Hepatocyte (in vitro differentiated cells): ENCODE measurements around the gene HELB. TPM values are rescaled to one million over a fixed set of nuclear protein-coding genes. Genes with fewer than 3 reads are reported as not detected.

ENCODE experiments used
- DNase-seq: peaks from one replicate; pipeline ENCODE4 v3.0.0-alpha.2; 2016; ENCODE audit warnings: low spot score
- H2AFZ ChIP-seq: fragments of 200-600 bp; sonication (generic); 2 replicates; pipeline ENCODE4 v1.6.0; 2016; ENCODE audit warnings: antibody characterized with exemption, mild to moderate bottlenecking
- H3K27ac ChIP-seq: fragments of 200-600 bp; sonication (generic); 2 replicates; pipeline ENCODE4 v1.5.1; 2016; ENCODE audit warnings: mild to moderate bottlenecking
- H3K27me3 ChIP-seq: fragments of 200-600 bp; sonication (generic); 2 replicates; pipeline ENCODE4 v1.6.1; 2016
- H3K36me3 ChIP-seq: fragments of 200-600 bp; sonication (generic); replicated peaks from 2 replicates; pipeline ENCODE4 v1.5.1; 2016; ENCODE audit warnings: low read depth; ENCODE audit not compliant: insufficient read depth
- H3K4me1 ChIP-seq: fragments of 200-600 bp; sonication (generic); 2 replicates; pipeline ENCODE4 v1.5.1; 2016; ENCODE audit warnings: mild to moderate bottlenecking, moderate library complexity; ENCODE audit not compliant: insufficient read depth
- H3K4me2 ChIP-seq: fragments of 200-600 bp; sonication (generic); 2 replicates; pipeline ENCODE4 v1.6.0; 2016
- H3K4me3 ChIP-seq: fragments of 200-600 bp; sonication (generic); 2 replicates; pipeline ENCODE4 v1.5.1; 2016; ENCODE audit warnings: mild to moderate bottlenecking
- H3K79me2 ChIP-seq: fragments of 200-600 bp; sonication (generic); 2 replicates; pipeline ENCODE4 v1.6.0; 2017; ENCODE audit warnings: mild to moderate bottlenecking
- H3K9me2 ChIP-seq: fragments of 200-600 bp; sonication (generic); replicated peaks from 2 replicates; pipeline ENCODE4 v1.6.0; 2017; ENCODE audit warnings: mild to moderate bottlenecking; ENCODE audit not compliant: insufficient read depth
- H3K9me3 ChIP-seq: fragments of 200-600 bp; sonication (generic); 2 replicates; pipeline ENCODE4 v1.5.1; 2016; ENCODE audit warnings: low read depth, mild to moderate bottlenecking
- H4K20me1 ChIP-seq: fragments of 200-600 bp; sonication (generic); 2 replicates; pipeline ENCODE4 v1.6.0; 2016; ENCODE audit warnings: mild to moderate bottlenecking; ENCODE audit not compliant: insufficient read depth, poor library complexity, severe bottlenecking
- CTCF ChIP-seq: fragments of 200-600 bp; sonication (generic); IDR thresholded peaks from 2 replicates; pipeline ENCODE4 v1.5.1; 2016; ENCODE audit warnings: antibody characterized with exemption, mild to moderate bottlenecking; ENCODE audit not compliant: poor library complexity
- EZH2 ChIP-seq: fragments of 200-600 bp; sonication (generic); IDR thresholded peaks from 2 replicates; pipeline ENCODE4 v1.6.1; 2016; ENCODE audit warnings: antibody characterized with exemption, mild to moderate bottlenecking, borderline replicate concordance
- EZH2phosphoT487 ChIP-seq: fragments of 200-600 bp; sonication (generic); IDR thresholded peaks from one replicate; pipeline ENCODE4 v1.6.1; 2018; ENCODE audit warnings: antibody characterized with exemption, mild to moderate bottlenecking, low read depth, moderate library complexity; ENCODE audit not compliant: unreplicated experiment, severe bottlenecking
- WGBS: methylation state at CpG from one replicate; pipeline ENCODE4 v1.1.6; 2016; ENCODE audit warnings: low lambda C conversion rate; ENCODE audit errors: missing lambda C conversion rate; 5-methylcytosine and 5-hydroxymethylcytosine counted together
- polyA plus RNA-seq: library from polyadenylated mRNA; unstranded; fragments of >200 nt; fragmentation: Nextera tagmentation; extraction: Ambion mirVana; gene quantifications from 2 replicates; pipeline ENCODE4 v1.2.1, GENCODE V29; 2016
- total RNA-seq: library from RNA; depleted of rRNA; stranded (reverse); fragments of >200 nt; gene quantifications from 2 replicates; pipeline ENCODE4 v1.2.3, GENCODE V29; 2014

The HELB gene
- total and polyA plus RNA-seq, 2 experiments from 2014 or later: 1.5 to 4.6 TPM

GRCh38 chr12:66323017-66323416 is 20.7 kb downstream of the HELB start:
- H3K36me3 ChIP-seq: no peaks in the 10 kb centered on the region
- DNase-seq: no peak
- H3K79me2 ChIP-seq: no peaks in the 10 kb centered on the region
- H3K4me2 ChIP-seq: no peak overlapping the region
- H3K27ac ChIP-seq: no peak overlapping the region
- H3K9me3 ChIP-seq: no peaks in the 10 kb centered on the region
- H3K9me2 ChIP-seq: no peaks in the 10 kb centered on the region
- no peaks in the 10 kb centered on the region for H4K20me1 ChIP-seq
- H3K4me3 ChIP-seq: no peak overlapping the region
- 85% methylated on average over 1 of the region's 1 CpG for WGBS
- no peak overlapping the region for H2AFZ ChIP-seq
- no peaks in the 10 kb centered on the region for H3K4me1 ChIP-seq
- no peaks in the 10 kb centered on the region for H3K27me3 ChIP-seq
- no peak for TF ChIP-seq EZH2
- no peak for TF ChIP-seq EZH2phosphoT487
- no peak for TF ChIP-seq CTCF

DNA sequence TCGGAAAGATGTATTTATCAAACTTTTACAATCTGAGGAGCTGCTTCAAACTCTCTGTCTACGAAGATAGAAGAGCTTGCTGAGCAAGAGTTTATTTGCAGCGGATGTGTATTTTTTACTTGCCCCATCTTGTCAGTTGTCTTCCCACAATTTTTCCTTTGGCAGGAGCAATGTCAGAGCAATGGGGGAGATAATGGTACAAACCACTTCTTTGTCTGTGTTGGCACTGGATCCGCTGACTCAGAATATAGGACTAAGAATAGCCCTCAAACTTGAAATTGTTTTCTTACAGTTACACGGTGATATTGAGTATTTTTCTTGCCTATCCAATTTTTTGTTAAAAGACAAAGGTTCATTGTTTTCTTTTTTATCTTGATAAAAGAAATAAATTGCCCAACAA is 27.6 kb downstream of the HELB start:
- H3K9me2 ChIP-seq: no peaks in the 10 kb centered on the region
- no peak overlapping the region for H3K4me2 ChIP-seq
- H3K36me3 ChIP-seq: no peaks in the 10 kb centered on the region
- no peaks in the 10 kb centered on the region for H3K9me3 ChIP-seq
- H2AFZ ChIP-seq: no peak overlapping the region
- TF ChIP-seq EZH2: no peak
- no peak for TF ChIP-seq CTCF
- no peak for TF ChIP-seq EZH2phosphoT487
- H3K27me3 ChIP-seq: no peaks in the 10 kb centered on the region
- no peaks in the 10 kb centered on the region for H3K4me1 ChIP-seq
- H3K79me2 ChIP-seq: no peaks in the 10 kb centered on the region
- H3K4me3 ChIP-seq: no peak overlapping the region
- no peak overlapping the region for H3K27ac ChIP-seq
- WGBS: 95% methylated on average over 5 of the region's 5 CpGs
- no peaks in the 10 kb centered on the region for H4K20me1 ChIP-seq
- no peak for DNase-seq

DNA sequence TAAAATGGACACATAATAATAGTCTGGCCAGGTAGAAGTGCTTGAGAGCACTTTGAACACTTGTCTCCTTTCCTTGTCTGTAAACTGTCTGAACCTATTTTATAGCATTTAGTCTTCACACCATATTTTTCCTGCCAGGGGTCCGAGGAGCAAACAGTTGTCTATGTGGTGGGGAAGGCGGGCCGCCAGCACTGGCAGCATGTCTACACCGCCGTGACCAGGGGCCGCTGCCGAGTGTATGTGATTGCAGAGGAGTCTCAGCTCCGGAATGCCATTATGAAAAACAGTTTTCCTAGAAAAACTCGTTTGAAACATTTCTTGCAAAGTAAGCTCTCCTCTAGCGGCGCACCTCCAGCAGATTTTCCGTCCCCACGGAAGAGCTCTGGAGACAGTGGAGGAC is 28.7 kb downstream of the HELB start:
- Histone ChIP-seq H2AFZ (no peak overlapping the region), H3K9me3 (no peaks in the 10 kb centered on the region), H3K9me2 (no peaks in the 10 kb centered on the region), H3K27ac (no peak overlapping the region), H3K79me2 (no peaks in the 10 kb centered on the region), H3K4me2 (no peak overlapping the region), H3K4me3 (no peak overlapping the region), H3K4me1 (no peaks in the 10 kb centered on the region), H3K27me3 (no peaks in the 10 kb centered on the region), H3K36me3 (no peaks in the 10 kb centered on the region), H4K20me1 (no peaks in the 10 kb centered on the region)
- 98% methylated on average over 13 of the region's 13 CpGs for WGBS
- DNase-seq: no peak
- TF ChIP-seq EZH2: no peak
- no peak for TF ChIP-seq EZH2phosphoT487
- TF ChIP-seq CTCF: no peak

GRCh38 chr12:66331814-66332213 is 29.5 kb downstream of the HELB start:
- Histone ChIP-seq H3K4me2 (no peak overlapping the region), H3K9me2 (no peaks in the 10 kb centered on the region), H2AFZ (no peak overlapping the region), H4K20me1 (no peaks in the 10 kb centered on the region), H3K27me3 (no peaks in the 10 kb centered on the region), H3K79me2 (no peaks in the 10 kb centered on the region), H3K36me3 (no peaks in the 10 kb centered on the region), H3K27ac (no peak overlapping the region), H3K9me3 (no peaks in the 10 kb centered on the region), H3K4me3 (no peak overlapping the region), H3K4me1 (no peaks in the 10 kb centered on the region)
- no peak for TF ChIP-seq CTCF
- no peak for TF ChIP-seq EZH2phosphoT487
- no peak for TF ChIP-seq EZH2
- DNase-seq: no peak
- 82% methylated on average over 1 of the region's 1 CpG for WGBS
